ENCODE results near the gene GREB1.

DNA sequence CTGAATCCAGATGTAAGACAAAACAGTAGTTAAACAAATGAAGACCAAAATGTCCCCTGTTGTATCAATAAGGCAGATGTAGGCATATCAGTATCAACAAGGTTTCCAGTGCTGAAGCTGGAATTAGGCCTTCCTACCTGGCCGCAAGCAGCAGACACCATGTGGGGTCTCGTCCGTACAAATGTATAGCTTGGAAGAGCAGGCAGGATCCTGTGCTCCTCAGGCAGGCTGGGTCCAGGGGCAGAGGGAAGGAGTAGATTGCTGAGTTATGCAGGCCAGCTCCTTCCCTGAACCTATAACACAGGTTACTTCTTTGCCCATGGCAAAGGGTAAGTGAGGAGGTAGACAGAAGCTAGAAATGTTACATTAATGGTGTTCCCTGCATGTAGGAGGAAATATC is 112.7 kb downstream of the GREB1 start:
- TF ChIP-seq SUZ12 (IDR thresholded peaks at IDR 0.05) (no peak), PKNOX1 (IDR thresholded peaks at IDR 0.05) (no peak)

Measured in HEK293T (cell line).